Activated B cell treated with CpG ODN at 0.5 μM for 24 hours (primary cell): Measurements from ENCODE around the gene PLIN5. TPM values are rescaled to one million over a fixed set of nuclear protein-coding genes. Genes with fewer than 3 reads are reported as not detected.
A peak's percentile ranks its signal among the peaks of the same experiment; 100 is the strongest.
"Not testable (repeated sequence)": the region's sequence is repeated elsewhere in the genome, so short reads cannot be mapped to it uniquely, and the experiment has no call there.

ENCODE experiments used
- ATAC-seq: fragments of 200-7000 bp; cut with Tn5 transposase; one replicate; pipeline ENCODE4 v1.10.0; 2021; ENCODE audit warnings: low read depth, mild to moderate bottlenecking, moderate library complexity
- CTCF ChIA-PET: fragments of 350-600 bp; sonication (Branson Sonifier 250); formaldehyde crosslinking; loops from one replicate; lab custom pipeline; 2021; ENCODE audit warnings: antibody characterized with exemption; lab: Charles Lee
- POLR2A ChIA-PET: fragments of 350-600 bp; sonication (Branson Sonifier 250); formaldehyde crosslinking; loops from one replicate; lab custom pipeline; 2021; ENCODE audit warnings: antibody characterized with exemption; lab: Charles Lee
- DNase-seq: peaks from one replicate; pipeline ENCODE4 v3.0.0; 2022
- H3K27ac Mint-ChIP-seq: one replicate; pipeline ENCODE4 v1.8.0; 2020; ENCODE audit warnings: mixed read lengths
- H3K27me3 Mint-ChIP-seq: one replicate; pipeline ENCODE4 v1.8.0; 2021; ENCODE audit warnings: mixed read lengths
- H3K36me3 Mint-ChIP-seq: one replicate; pipeline ENCODE4 v1.8.0; 2021; ENCODE audit warnings: low read depth, mixed read lengths
- H3K4me1 Mint-ChIP-seq: one replicate; pipeline ENCODE4 v1.8.0; 2021; ENCODE audit warnings: mixed read lengths
- H3K4me3 Mint-ChIP-seq: one replicate; pipeline ENCODE4 v1.8.0; 2020; ENCODE audit warnings: mild to moderate bottlenecking, mixed read lengths
- H3K9me3 Mint-ChIP-seq: one replicate; pipeline ENCODE4 v1.8.0; 2020; ENCODE audit warnings: mixed read lengths
- CTCF ChIP-seq: fragments of 200-600 bp; IDR thresholded peaks from one replicate; pipeline ENCODE4 v1.8.0; 2022; ENCODE audit warnings: antibody characterized with exemption, mild to moderate bottlenecking
- intact Hi-C: fragments of 100-400 bp; cut with micrococcal nuclease; formaldehyde crosslinking; loops from one replicate; pipeline ENCODE4 v1.15.1; 2024
- total RNA-seq: library from RNA; stranded (reverse); gene quantifications from 2 replicates; pipeline ENCODE4 v1.2.3, GENCODE V29; 2022

PLIN5 gene
- total RNA-seq, 1 donor from 2014 or later, result 0.33 TPM

- no peaks in the 10 kb centered on the region for H3K36me3 Mint-ChIP-seq
- intact Hi-C loops, result loop anchor here (2.0 kb wide), 1 partner anchor 70 kb away; no protein-coding TSS in a partner anchor
- no peak for ATAC-seq
- no peak for TF ChIP-seq CTCF
- ChIA-PET POLR2A (no interaction called here), CTCF (interaction anchor here (0.6 to 1.4 kb wide), 2 partner anchors 67 to 70 kb away, joined by 3 to 11 read pairs; no protein-coding TSS in a partner anchor)
- no peaks in the 10 kb centered on the region for H3K9me3 Mint-ChIP-seq
- no peak overlapping the region for H3K4me3 Mint-ChIP-seq
- no peak overlapping the region for H3K27ac Mint-ChIP-seq
- no peak for DNase-seq
- peaks cover 4% of the 10 kb centered on the region for H3K4me1 Mint-ChIP-seq
- H3K27me3 Mint-ChIP-seq, result peaks cover 4% of the 10 kb centered on the region
These were observed 31.5 kb upstream of the PLIN5 start for GRCh38 chr19:4566402-4567051.

- POLR2A ChIA-PET, H3K4me3 Mint-ChIP-seq, H3K9me3 Mint-ChIP-seq, H3K27me3 Mint-ChIP-seq, intact Hi-C loops, ATAC-seq, DNase-seq, H3K4me1 Mint-ChIP-seq, H3K36me3 Mint-ChIP-seq, H3K27ac Mint-ChIP-seq, CTCF ChIA-PET: not testable (repeated sequence)
These were observed 28.5 kb upstream of the PLIN5 start for GRCh38 chr19:4563562-4563961.

- CTCF ChIA-PET, result interaction anchor here (0.6 kb wide), 1 partner anchor 75 kb away, joined by 3 read pairs; no protein-coding TSS in a partner anchor
- ATAC-seq, result peak; percentile 18
- H3K36me3 Mint-ChIP-seq, result not testable (repeated sequence)
These were observed 27.1 kb upstream of the PLIN5 start for GRCh38 chr19:4562085-4562484.

GRCh38 chr19:4559569-4559968, 24.5 kb upstream of the PLIN5 start, which contains the start of gene SEMA6B:
SEMA6B (minus strand) TSS chr19:4559684; CDS start chr19:4558457, 1,227 bp downstream.
- Mint-ChIP-seq H3K27ac (no peak within 1 kb of the TSS), H3K27me3 (no peaks in the 10 kb centered on the region), H3K9me3 (no peaks in the 10 kb centered on the region), H3K36me3 (no peaks in the 10 kb centered on the region), H3K4me1 (peaks cover 4% of the 10 kb centered on the region), H3K4me3 (no peak within 1 kb of the TSS)
- ChIA-PET CTCF (interaction anchor here (2.0 kb wide), 1 partner anchor 77 kb away, joined by 10 read pairs; no protein-coding TSS in a partner anchor), POLR2A (no interaction called here)
- intact Hi-C loops, result loop anchor here (5.0 kb wide), 1 partner anchor 233 kb away; the partner anchor contains the start of gene FEM1A
- no peak for TF ChIP-seq CTCF
- DNase-seq, result no peak
- ATAC-seq, result no peak

More at GRCh38 chr19:4562085-4562484, 27.1 kb upstream of the PLIN5 start:
- intact Hi-C loops, DNase-seq, POLR2A ChIA-PET, H3K4me3 Mint-ChIP-seq, H3K9me3 Mint-ChIP-seq, H3K27ac Mint-ChIP-seq, H3K27me3 Mint-ChIP-seq, H3K4me1 Mint-ChIP-seq: not testable (repeated sequence)

GRCh38 chr19:4557971-4558941, 23.2 kb upstream of the PLIN5 start:
- CTCF ChIA-PET, result interaction anchor here (0.6 to 2.0 kb wide), 2 partner anchors 78 to 104 kb away, joined by 3 to 10 read pairs; no protein-coding TSS in a partner anchor
- intact Hi-C loops, result loop anchor here (1.0 to 5.0 kb wide), 2 partner anchors 78 to 234 kb away; partner anchors contain the start of gene FEM1A

More at GRCh38 chr19:4557971-4558941, 23.2 kb upstream of the PLIN5 start:
- no peak overlapping the region for H3K27ac Mint-ChIP-seq
- H3K36me3 Mint-ChIP-seq, result no peaks in the 10 kb centered on the region
- TF ChIP-seq CTCF, result peak; percentile 99
- no peak overlapping the region for H3K4me3 Mint-ChIP-seq
- POLR2A ChIA-PET, result no interaction called here
- H3K4me1 Mint-ChIP-seq, result peaks cover 4% of the 10 kb centered on the region
- H3K27me3 Mint-ChIP-seq, result no peaks in the 10 kb centered on the region
- DNase-seq (peak; percentile 49), ATAC-seq (peak; percentile 34)
- H3K9me3 Mint-ChIP-seq, result no peaks in the 10 kb centered on the region
